ENCODE results near the gene DXO. TPM values are rescaled to one million over a fixed set of nuclear protein-coding genes. Genes with fewer than 3 reads are reported as not detected.

DXO gene
- total and polyA plus RNA-seq, 2 of the 13 experiments (the other 11 are each of a cell fraction or from before 2014, with no cell fraction given), result 18.6 to 26.2 TPM

DNA sequence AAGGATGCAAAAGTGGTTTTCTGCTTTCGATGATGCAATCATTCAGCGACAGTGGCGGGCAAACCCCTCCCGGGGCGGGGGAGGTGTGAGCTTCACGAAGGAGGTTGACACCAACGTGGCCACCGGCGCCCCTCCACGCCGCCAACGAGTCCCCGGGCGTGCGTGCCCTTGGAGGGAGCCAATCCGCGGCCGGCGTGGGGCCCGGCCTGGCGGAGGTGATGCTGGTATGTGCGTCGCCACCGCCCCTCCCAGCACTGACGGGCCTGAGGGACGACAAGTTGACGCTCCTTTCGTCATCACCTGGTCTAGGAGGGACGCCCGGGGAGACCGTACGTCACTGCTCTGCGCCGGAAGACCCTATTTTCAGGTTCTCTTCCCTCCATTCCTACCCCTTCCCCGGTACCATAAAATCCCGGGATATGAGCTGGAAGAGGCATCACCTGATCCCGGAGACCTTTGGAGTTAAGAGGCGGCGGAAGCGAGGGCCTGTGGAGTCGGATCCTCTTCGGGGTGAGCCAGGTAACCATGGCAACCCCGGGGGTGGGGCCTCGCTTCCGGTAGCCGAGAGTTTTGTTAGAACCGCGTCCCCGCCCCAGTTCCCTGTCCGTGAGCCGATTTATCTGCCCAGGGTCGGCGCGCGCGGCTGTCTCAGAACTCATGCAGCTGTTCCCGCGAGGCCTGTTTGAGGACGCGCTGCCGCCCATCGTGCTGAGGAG lies at the start of gene DXO (continued):
- TF ChIP-seq, protein P1, sequence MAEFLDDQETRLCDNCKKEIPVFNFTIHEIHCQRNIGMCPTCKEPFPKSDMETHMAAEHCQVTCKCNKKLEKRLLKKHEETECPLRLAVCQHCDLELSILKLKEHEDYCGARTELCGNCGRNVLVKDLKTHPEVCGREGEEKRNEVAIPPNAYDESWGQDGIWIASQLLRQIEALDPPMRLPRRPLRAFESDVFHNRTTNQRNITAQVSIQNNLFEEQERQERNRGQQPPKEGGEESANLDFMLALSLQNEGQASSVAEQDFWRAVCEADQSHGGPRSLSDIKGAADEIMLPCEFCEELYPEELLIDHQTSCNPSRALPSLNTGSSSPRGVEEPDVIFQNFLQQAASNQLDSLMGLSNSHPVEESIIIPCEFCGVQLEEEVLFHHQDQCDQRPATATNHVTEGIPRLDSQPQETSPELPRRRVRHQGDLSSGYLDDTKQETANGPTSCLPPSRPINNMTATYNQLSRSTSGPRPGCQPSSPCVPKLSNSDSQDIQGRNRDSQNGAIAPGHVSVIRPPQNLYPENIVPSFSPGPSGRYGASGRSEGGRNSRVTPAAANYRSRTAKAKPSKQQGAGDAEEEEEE (CRISPR knock-in tag; IDR thresholded peaks at IDR 0.05; ENCODE audit: borderline replicate concordance), result peak; percentile 56; the same call in 1 of the 2 replicates
- TF ChIP-seq CREM (IDR thresholded peaks at IDR 0.05), result peak; percentile 99
- peak; percentile 83 for TF ChIP-seq CREM (CRISPR knock-in tag; IDR thresholded peaks at IDR 0.05)
- peak; percentile 76; the same call in 1 of the 2 replicates for TF ChIP-seq TBP (CRISPR knock-in tag; IDR thresholded peaks at IDR 0.05)
- TF ChIP-seq, protein P2, sequence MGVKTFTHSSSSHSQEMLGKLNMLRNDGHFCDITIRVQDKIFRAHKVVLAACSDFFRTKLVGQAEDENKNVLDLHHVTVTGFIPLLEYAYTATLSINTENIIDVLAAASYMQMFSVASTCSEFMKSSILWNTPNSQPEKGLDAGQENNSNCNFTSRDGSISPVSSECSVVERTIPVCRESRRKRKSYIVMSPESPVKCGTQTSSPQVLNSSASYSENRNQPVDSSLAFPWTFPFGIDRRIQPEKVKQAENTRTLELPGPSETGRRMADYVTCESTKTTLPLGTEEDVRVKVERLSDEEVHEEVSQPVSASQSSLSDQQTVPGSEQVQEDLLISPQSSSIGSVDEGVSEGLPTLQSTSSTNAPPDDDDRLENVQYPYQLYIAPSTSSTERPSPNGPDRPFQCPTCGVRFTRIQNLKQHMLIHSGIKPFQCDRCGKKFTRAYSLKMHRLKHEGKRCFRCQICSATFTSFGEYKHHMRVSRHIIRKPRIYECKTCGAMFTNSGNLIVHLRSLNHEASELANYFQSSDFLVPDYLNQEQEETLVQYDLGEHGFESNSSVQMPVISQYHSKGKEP (CRISPR knock-in tag; IDR thresholded peaks at IDR 0.05), result peak; percentile 54
- TF ChIP-seq KLF12 (CRISPR knock-in tag; IDR thresholded peaks at IDR 0.05; ENCODE audit: borderline replicate concordance), result peak; percentile 78; the same call in 1 of the 2 replicates
- TF ChIP-seq, protein P3, sequence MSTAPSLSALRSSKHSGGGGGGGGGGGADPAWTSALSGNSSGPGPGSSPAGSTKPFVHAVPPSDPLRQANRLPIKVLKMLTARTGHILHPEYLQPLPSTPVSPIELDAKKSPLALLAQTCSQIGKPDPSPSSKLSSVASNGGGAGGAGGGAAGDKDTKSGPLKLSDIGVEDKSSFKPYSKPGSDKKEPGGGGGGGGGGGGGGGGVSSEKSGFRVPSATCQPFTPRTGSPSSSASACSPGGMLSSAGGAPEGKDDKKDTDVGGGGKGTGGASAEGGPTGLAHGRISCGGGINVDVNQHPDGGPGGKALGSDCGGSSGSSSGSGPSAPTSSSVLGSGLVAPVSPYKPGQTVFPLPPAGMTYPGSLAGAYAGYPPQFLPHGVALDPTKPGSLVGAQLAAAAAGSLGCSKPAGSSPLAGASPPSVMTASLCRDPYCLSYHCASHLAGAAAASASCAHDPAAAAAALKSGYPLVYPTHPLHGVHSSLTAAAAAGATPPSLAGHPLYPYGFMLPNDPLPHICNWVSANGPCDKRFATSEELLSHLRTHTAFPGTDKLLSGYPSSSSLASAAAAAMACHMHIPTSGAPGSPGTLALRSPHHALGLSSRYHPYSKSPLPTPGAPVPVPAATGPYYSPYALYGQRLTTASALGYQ (CRISPR knock-in tag; IDR thresholded peaks at IDR 0.05), result peak; percentile 60; the same call in 1 of the 2 replicates
- peak; percentile 38; the same call in 1 of the 2 replicates for TF ChIP-seq EEA1 (CRISPR knock-in tag; IDR thresholded peaks at IDR 0.05; ENCODE audit: borderline replicate concordance)
- TF ChIP-seq ZNF160 (CRISPR knock-in tag; IDR thresholded peaks at IDR 0.05), result no peak; the same call in none of the 2 replicates
- peak; percentile 97 for TF ChIP-seq DMAP1 (CRISPR knock-in tag; IDR thresholded peaks at IDR 0.05)
- 0 out of 2 replicates have a peak, but pooled peaks have one; percentile 13 for TF ChIP-seq ETV6 (CRISPR knock-in tag; conservative IDR thresholded peaks at IDR 0.05)
- TF ChIP-seq AGO2 (optimal IDR thresholded peaks at IDR 0.05; ENCODE audit: low read depth, low read length), result peak; percentile 95
- peak; percentile 99 for TF ChIP-seq KDM5A (IDR thresholded peaks at IDR 0.05; ENCODE audit: borderline replicate concordance, low read length)
- no peak for TF ChIP-seq ATF7 (IDR thresholded peaks at IDR 0.05)
- peak; percentile 98 for TF ChIP-seq ATF7 (CRISPR knock-in tag; IDR thresholded peaks at IDR 0.05)
- peak; percentile 87; the same call in 1 of the 2 replicates for TF ChIP-seq KAT7 (CRISPR knock-in tag; IDR thresholded peaks at IDR 0.05; ENCODE audit: borderline replicate concordance)
- TF ChIP-seq HNRNPUL1 (IDR thresholded peaks at IDR 0.05; ENCODE audit: low read depth, low read length), result no peak
- TF ChIP-seq KMT2B (CRISPR knock-in tag; IDR thresholded peaks at IDR 0.05), result peak; percentile 94
- TF ChIP-seq ZNF354B (CRISPR knock-in tag; IDR thresholded peaks at IDR 0.05), result no peak
- TF ChIP-seq KLF13 (CRISPR knock-in tag; IDR thresholded peaks at IDR 0.05), result peak; percentile 64; the same call in 1 of the 2 replicates
- TF ChIP-seq FOXO1 (CRISPR knock-in tag; IDR thresholded peaks at IDR 0.05), result peak; percentile 79
- peak; percentile 90 for TF ChIP-seq NCOA1 (CRISPR knock-in tag; IDR thresholded peaks at IDR 0.05)
- TF ChIP-seq MIXL1 (CRISPR knock-in tag; IDR thresholded peaks at IDR 0.05), result peak; percentile 41; the same call in 1 of the 2 replicates
- TF ChIP-seq KLF16 (CRISPR knock-in tag; IDR thresholded peaks at IDR 0.05), result peak; percentile 60 to 94; a peak in 2 of 4 replicates
- peak; percentile 94; the same call in 1 of the 2 replicates for TF ChIP-seq ZSCAN21 (CRISPR knock-in tag; IDR thresholded peaks at IDR 0.05; ENCODE audit: borderline replicate concordance)

Measured in HepG2 (cell line).